ENCODE data around the gene TNNI2. TPM values are rescaled to one million over a fixed set of nuclear protein-coding genes. Genes with fewer than 3 reads are reported as not detected.

Gene TNNI2
- total and polyA plus RNA-seq, 11 donors: 0.22 to 3.3 (median 0.72) TPM; not detected in 8

- Histone ChIP-seq H3K4me3 (peak overlapping the region in 11 of 12 donors; percentile 20 to 70 (median 53)), H3K27ac (peak overlapping the region; percentile 32 to 93 (median 72)), H3K27me3 (peaks cover 0 to 10% (median 0%) of the 10 kb centered on the region in 9 donors), H3K9me3 (no peaks in the 10 kb centered on the region), H3K4me1 (peaks cover 0 to 44% (median 9%) of the 10 kb centered on the region in 12 donors), H3K36me3 (peaks cover 0 to 4% (median 0%) of the 10 kb centered on the region in 9 donors)
- intact Hi-C loops (cut with DNase I): no loop called here
- WGBS, 4 donors: 38 to 51% (median 44%) methylated on average over 34 to 50 of the region's 50 CpGs
- DNase-seq: peak in 3 of 5 donors; percentile 52 to 75 (median 55)
- TF ChIP-seq CTCF (IDR thresholded peaks at IDR 0.05) (no peak), POLR2A (IDR thresholded peaks at IDR 0.05) (no peak)
- ATAC-seq: peak; percentile 34 to 44 (median 36)
These were observed 32.1 kb downstream of the TNNI2 start for GRCh38 chr11:1870721-1871466.

GRCh38 chr11:1871531-1871930 lies 32.8 kb downstream of the TNNI2 start:
- ATAC-seq (no peak), DNase-seq (peak in 2 of 5 donors; percentile 21 to 60)
- H3K27ac ChIP-seq: peak overlapping the region in 11 of 12 donors; percentile 22 to 93 (median 73)
- WGBS, 4 donors: 83 to 97% (median 86%) methylated on average over 9 to 15 of the region's 15 CpGs
- TF ChIP-seq CTCF (IDR thresholded peaks at IDR 0.05) (no peak), POLR2A (IDR thresholded peaks at IDR 0.05) (no peak)
- peaks cover 0 to 48% (median 16%) of the 10 kb centered on the region in 12 donors for H3K4me1 ChIP-seq
- no peaks in the 10 kb centered on the region for H3K9me3 ChIP-seq
- peak overlapping the region in 11 of 12 donors; percentile 20 to 70 (median 53) for H3K4me3 ChIP-seq
- H3K27me3 ChIP-seq: peaks cover 0 to 10% (median 0%) of the 10 kb centered on the region in 9 donors
- peaks cover 0 to 4% (median 0%) of the 10 kb centered on the region in 9 donors for H3K36me3 ChIP-seq
- intact Hi-C loops (cut with DNase I): no loop called here

GRCh38 chr11:1872267-1872985 lies 33.6 kb downstream of the TNNI2 start:
- ATAC-seq (no peak), DNase-seq (peak in 2 of 5 donors; percentile 7 to 25)
- H3K36me3 ChIP-seq: peaks cover 0 to 2% (median 0%) of the 10 kb centered on the region in 9 donors
- peak overlapping the region in 9 of 12 donors; percentile 26 to 70 (median 55) for H3K4me3 ChIP-seq
- peaks cover 0 to 10% (median 0%) of the 10 kb centered on the region in 9 donors for H3K27me3 ChIP-seq
- WGBS, 4 donors: 80 to 92% (median 85%) methylated on average over 20 to 25 of the region's 25 CpGs
- intact Hi-C loops (cut with DNase I): no loop called here
- H3K27ac ChIP-seq: peak overlapping the region in 9 of 12 donors; percentile 32 to 93 (median 64)
- no peak for TF ChIP-seq CTCF (IDR thresholded peaks at IDR 0.05)
- no peak for TF ChIP-seq POLR2A (IDR thresholded peaks at IDR 0.05)
- peaks cover 3 to 57% (median 24%) of the 10 kb centered on the region in 12 donors for H3K4me1 ChIP-seq
- H3K9me3 ChIP-seq: no peaks in the 10 kb centered on the region

Data from heart left ventricle (tissue), 16 donors.